ENCODE results near the gene PRKAR1B.

The PRKAR1B gene

GRCh38 chr7:521221-522070 is 205.6 kb downstream of the PRKAR1B start:
- DNase-seq (ENCODE audit: low read depth), result no peak

- DNase-seq (ENCODE audit: low read depth), result no peak
Measured at GRCh38 chr7:520503-521161, 206.4 kb downstream of the PRKAR1B start.

DNA sequence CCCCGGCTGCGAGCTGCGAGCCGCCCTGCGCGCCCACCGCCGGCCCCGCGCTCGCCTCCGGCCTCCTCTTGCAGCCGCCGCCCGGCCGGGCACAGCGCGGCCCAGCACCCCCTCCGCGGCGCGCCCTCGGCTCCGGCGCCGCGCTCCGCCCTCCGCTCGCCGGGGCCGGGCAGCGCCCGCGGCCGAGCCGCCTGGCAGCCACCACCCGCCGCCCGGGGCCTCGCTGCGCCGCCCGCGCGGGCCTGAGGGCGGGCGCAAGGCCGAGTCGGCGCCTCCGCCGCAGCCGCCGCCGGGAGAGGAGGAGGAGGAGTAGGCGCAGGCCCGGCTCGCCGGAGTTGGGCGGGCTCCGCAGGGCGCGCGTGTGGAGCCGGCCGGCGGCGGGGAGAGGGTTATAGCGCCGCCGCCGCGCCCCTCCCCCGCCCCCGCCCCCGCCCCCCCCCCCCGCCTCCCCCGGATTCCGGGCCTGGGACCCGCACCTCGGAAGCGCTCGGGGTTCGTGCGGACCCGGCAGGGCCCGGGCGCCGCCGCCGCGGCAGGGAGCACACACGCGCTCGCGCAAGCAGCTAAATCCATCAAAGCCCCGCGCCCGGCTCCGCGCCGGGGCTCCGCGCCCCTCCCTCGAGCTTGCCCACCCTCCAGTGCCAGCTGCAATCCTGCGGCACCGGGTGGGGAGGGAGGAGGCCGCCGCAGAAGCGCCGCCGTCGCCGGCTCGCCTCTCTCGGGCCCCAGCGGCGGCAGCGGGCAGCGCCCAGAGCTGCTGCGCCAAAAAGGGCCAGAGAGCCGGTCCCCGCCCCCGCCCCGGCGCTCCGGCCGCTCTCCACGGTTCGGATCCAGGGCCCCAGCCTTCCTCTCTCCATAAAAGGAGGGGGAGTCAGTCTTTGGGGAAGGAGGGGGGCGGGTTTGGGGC is 207.3 kb downstream of the PRKAR1B start, which contains the start of gene PDGFA:
TSS of gene PDGFA (minus strand) at position 363 of the 907 bp plus-strand sequence. CDS start 845 bp downstream, outside the sequence.
- DNase-seq (ENCODE audit: low read depth), result no peak

DNA sequence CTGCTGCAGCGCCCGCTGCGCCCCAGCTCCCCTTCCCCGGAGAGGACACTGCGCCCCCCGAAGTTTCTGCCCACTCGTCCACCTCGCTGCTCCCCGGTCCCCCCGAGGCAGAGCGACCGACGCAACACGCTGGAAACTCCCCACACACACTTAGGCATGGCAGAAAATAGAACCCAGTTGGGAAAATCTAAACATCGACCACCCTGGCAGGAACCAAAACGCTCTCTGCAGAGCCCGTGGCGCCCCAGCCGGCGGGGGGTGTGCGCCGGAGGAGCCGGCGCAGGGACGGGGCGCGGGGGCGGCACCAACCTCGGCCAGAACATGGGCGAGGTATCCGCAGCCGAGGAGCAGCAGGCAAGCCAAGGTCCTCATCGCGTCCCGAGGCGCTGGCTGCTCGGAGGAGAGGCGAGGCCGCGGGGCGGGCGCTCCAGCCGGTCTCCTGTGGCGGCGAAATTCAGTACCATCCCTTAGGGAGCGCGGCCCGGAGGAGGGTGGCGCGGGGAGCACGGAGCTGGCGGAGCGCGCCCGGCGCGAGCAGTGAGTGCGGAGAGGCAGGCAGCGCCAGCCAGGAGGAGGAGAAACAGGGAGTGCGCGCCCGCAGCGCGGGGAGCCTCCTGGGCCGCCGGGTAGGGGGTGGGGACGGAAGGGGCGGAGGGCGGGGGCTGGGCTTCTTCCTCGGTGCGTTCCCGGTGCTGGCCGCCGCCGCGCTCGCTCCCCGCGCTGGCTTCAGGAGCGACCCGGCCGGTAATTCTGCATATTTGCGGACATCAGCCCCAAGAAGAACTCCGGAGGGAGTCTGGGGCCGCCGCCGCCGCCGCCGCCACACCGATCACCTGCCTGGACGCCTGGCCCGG is 208.2 kb downstream of the PRKAR1B start:
- DNase-seq (ENCODE audit: low read depth), result no peak

DNA sequence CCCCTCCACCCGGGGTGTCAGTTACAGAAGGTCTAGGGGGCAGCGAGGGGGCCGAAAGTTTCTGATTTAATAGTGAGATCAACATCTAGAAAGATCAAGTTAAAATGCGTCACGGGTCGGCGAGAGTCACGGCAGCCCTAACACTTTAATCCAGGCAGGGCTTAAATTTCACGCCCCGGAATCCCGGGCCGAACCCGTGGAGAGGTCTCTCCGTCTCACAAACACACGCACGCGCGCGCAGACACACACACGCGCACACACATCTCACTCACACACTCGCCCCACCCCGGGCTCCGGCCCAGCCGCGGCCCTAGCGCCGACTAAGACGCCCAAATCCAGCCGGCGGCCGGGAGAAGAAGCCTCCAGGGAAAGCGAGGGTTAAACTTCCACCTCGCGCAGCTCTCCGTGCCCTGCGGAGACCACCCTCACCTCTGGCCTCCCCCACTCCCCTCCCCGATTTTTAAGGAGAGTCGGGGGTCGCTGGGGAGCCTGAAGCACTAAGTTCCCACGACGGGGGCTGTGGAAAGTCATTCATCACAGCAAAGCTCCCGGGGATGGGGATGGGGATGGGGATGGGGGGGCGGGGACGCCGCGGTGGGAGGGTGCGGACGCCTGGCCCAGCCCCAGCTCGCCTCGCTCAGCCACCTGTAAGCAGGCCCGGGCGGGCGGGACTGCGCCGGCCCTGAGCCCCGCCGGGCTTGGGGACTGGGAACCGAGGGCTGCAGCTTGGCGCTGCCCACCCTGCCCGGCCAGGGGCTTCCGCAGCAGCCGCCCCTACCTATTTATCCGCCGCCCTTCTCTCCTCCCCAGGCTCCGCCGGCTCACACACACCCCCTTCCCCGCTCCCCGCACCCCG is 209.1 kb downstream of the PRKAR1B start:
- DNase-seq (ENCODE audit: low read depth), result no peak

DNA sequence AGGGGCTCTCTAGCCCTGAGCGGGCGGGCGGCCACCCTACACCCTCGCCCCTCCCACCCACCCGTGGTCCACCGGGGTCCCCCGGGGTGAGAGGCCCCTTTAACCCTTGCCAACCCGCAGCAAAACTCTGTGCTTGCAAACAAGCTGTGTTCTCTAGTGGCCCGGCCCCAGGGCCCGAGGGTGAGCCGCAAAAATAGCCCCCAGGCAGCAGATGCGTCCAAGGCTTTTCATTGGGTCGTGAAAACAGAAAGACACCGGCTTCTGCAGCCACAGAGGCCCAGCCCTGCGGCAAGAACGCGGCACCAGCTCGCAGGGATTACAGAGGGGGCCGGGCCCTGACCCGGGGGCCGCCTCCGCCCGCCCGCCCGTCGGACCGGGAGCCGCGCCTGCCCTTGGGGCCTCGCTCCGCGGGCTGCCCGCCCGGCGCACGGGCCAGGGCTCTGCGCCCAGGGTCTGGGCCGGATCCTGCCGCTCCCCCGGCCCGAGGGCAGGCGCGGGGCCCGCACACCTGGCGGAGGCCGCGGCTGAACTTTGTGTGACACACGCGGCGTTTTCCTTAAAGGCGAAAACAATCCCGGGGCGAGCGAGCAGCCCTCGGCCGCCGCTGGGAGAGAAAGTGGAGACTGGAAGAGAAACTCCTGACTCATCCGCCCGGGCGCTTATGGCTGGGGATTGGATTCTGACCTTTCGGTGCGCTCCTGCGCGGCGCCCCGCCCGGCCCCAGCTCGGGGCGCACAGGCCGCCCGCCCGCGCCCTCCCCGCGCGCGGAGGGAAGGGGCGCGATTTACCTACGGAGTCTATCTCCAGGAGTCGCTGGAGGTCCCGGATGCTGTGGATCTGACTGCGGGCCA is 210.2 kb downstream of the PRKAR1B start:
- no peak for DNase-seq (ENCODE audit: low read depth)

DNA sequence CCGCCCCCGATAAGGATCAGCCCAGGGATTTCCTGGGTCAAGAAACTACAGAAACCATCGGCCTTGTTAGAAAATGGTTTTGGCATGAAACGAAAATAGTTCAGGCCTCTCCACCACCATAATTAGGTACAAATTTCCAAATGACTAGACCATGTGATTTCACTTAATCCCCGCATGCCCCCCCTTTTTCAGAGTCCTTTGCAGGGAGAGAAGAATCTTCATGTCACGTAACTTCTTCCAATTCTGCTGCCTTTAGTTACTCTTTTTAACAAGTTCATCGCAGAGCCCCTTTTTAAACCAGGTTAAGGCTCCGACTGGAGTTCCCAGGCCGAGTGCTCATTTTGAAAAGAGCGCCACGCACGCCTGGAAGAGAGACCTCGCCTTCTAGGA is 210.9 kb downstream of the PRKAR1B start:
- no peak for DNase-seq (ENCODE audit: low read depth)

GRCh38 chr7:515628-516027 is 211.5 kb downstream of the PRKAR1B start:
- no peak for DNase-seq (ENCODE audit: low read depth)

DNA sequence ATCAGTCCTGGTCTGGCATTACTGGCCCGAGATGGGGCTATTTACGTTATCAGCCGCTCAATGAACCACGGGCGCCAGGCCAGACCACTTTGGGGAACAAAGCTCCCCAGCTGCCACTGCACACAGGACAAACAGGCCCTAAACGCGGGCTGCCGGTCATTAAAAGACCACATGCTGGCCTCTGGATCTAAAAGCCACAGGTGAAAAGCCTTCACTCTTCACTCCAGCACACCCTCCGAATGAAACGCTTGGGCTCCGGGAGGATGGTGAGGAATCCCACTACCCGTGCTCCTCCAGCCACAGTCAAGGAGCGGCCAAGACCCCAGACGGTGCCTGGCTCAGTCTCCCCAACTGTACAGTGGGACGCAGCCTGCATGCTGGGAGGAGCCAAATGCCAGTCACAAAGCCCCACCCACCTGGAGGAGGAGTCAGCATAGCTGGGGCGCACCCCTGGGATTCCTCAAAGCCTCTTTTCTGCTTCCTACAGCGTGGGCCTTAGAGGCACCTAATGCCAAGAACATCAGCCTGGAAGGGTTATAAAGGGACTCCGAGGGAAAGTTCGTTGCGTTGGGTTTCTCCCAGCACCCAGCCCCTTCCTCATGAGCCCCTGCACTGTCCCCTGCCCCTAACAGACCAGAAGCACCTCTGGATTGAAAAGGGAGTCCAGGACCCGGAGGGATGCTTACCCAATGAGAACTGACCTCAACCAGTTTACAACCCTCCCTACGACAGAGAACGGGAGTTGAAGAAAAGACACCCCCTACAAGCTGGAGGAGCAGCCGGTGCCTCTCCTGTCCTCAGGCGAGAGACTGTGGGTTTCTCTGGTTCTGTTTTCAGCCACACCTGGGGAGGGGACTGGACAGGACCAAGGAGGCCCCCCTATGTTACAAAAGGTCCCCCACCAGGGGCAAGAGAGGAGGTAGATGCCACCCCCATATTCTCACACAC is 212.2 kb downstream of the PRKAR1B start:
- no peak for DNase-seq (ENCODE audit: low read depth)

DNA sequence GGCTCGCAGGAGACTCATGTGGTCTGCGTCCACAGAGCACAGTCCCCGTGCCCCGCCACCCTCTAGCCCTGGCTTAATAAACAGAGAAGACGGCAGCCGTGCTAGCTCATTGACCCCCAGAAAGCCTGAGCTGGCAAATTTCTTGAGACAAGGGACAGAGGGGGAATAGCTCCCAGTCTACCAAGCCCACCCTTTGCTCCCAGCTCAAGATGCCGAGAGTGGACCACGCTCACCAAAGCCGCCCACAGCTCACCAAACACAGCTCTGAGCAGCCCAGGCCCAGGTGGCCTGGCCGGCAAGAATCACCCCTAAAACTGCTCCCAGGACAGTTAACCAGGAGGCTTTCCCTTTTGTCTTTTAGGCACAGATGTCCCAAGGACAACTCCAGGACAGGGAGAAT is 212.8 kb downstream of the PRKAR1B start:
- no peak for DNase-seq (ENCODE audit: low read depth)

- DNase-seq (ENCODE audit: low read depth), result no peak
Measured at GRCh38 chr7:513521-514166, 213.4 kb downstream of the PRKAR1B start.

DNA sequence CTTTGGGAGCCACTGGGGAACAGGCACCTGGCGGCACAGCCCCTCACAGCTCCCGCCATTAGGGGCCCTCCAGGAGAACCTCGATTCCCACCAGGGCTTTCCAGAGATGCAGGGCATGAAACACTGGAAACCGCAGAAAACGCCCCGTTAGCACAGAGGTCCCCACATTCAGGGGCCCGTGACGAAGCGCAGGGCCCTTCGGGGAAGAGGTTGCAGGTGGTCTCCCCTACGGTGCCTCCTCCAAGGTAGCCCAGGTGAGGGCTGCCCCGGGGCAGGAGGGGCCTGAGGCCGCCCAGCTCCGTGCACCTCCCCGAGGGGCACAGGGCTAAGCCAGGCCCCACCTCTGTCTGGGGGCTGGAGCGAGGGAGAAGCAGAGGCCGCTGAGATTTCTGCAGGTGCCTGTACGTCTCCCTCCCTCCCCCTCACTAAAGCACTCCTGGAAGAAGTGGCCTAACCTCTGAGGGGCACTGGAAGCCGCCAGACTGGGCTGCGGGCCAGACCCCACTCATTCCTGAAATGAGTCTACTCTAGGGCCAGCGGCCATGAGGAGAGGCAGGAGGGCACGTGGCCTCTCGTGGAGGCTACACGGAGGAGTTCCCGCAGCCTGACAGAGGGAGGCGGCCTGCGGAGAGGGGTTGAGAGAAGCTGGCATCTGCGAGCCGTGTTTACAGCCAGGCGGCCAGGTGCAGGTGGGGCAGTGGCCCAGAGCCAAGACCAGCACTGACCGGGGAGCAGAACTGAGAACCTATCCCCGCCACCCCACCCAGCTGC is 214.4 kb downstream of the PRKAR1B start:
- no peak for DNase-seq (ENCODE audit: low read depth)

GRCh38 chr7:512146-512510 is 215.0 kb downstream of the PRKAR1B start:
- DNase-seq (ENCODE audit: low read depth), result no peak

DNA sequence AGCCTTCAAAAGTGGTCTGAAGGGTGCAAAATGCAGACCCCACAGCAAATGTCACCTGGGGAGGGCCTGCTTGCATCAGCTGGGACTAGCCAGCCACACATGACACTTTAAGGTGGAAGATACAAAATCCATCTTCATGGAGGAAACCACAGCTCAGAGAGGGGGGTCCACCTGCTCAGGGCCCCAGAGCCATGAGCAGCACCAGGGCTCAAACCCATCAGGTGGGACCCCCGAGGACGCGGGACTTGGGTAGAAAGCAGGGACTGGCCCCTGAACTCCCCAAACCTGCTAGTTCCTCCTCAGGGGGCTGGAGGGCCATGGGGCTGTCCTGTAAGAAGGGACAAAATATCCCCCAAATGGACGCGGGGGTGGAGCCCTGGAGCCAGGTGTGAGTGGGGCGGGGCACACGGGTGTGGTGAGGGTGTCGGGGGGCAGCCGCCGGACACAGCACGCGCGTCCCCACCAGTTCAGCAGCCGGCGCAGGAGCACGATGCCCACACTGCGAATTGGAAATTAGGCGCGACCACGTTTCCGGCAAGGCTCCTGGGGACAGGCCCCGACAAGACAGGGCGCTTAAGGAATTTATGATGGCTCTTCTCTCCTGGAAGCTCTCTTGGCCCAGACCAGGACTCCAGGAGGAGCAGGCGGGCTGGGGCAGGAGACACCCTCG is 215.5 kb downstream of the PRKAR1B start:
- no peak for DNase-seq (ENCODE audit: low read depth)

- DNase-seq (ENCODE audit: low read depth), result no peak
Measured at GRCh38 chr7:510782-511281, 216.2 kb downstream of the PRKAR1B start.

- no peak for DNase-seq (ENCODE audit: low read depth)
Measured at GRCh38 chr7:510131-510481, 217.0 kb downstream of the PRKAR1B start.

Data from stimulated activated CD8-positive, alpha-beta memory T cell treated with anti-CD3 and anti-CD28 coated beads, Interleukin-7, amount 100 ng/mL, for 24 hours (primary cell).